Measurements from ENCODE around the gene PLK3. TPM values are rescaled to one million over a fixed set of nuclear protein-coding genes. Genes with fewer than 3 reads are reported as not detected.
"Not testable (repeated sequence)": the region's sequence is repeated elsewhere in the genome, so short reads cannot be mapped to it uniquely, and the experiment has no call there.

The PLK3 gene
- total RNA-seq, 1 experiment from 2014 or later = 12.7 TPM

GRCh38 chr1:44790968-44791801, 9.0 kb upstream of the PLK3 start:
- POLR2A ChIA-PET (ENCODE audit: unreplicated experiment) = no interaction called here
- intact Hi-C loops (cut with micrococcal nuclease; ENCODE audit: unreplicated experiment) = no loop called here
- H3K27ac ChIP-seq = no peak overlapping the region

GRCh38 chr1:44792736-44793502, 7.3 kb upstream of the PLK3 start:
- Histone ChIP-seq H3K4me2 (peak overlapping the region; percentile 38; the same call in 1 of the 2 replicates), H3K9me2 (ENCODE audit: insufficient read depth) (no peaks in the 10 kb centered on the region), H3K4me1 (replicated peaks; ENCODE audit: insufficient read depth) (peaks cover 13% of the 10 kb centered on the region), H3K36me3 (ENCODE audit: low read depth) (no peaks in the 10 kb centered on the region), H3K79me2 (ENCODE audit: low read depth) (no peaks in the 10 kb centered on the region), H4K20me1 (ENCODE audit: insufficient read depth) (no peaks in the 10 kb centered on the region), H3F3A (ENCODE audit: insufficient read depth, low read depth) (peaks cover 26% of the 10 kb centered on the region; the same call in 1 of the 2 replicates), H3K27ac (peak overlapping the region; percentile 36; the same call in 1 of the 2 replicates), H2AFZ (no peak overlapping the region), H3K4me3 (no peak overlapping the region), H3K27me3 (ENCODE audit: insufficient read depth, low read depth) (no peaks in the 10 kb centered on the region), H3K9me3 (ENCODE audit: insufficient read depth, low read depth) (no peaks in the 10 kb centered on the region)
- no TSS peak for BruUV-seq (replicated peaks)
- TF ChIP-seq CTCF (conservative IDR thresholded peaks at IDR 0.05) = no peak
- TF ChIP-seq EZH2 (IDR thresholded peaks at IDR 0.05; ENCODE audit: low read depth) = no peak
- intact Hi-C loops (cut with micrococcal nuclease; ENCODE audit: unreplicated experiment) = loop anchor here (2.0 kb wide), 3 partner anchors 44 to 508 kb away; partner anchors contain the start of gene HECTD3
- POLR2A ChIA-PET (ENCODE audit: unreplicated experiment) = interaction anchor here (0.6 to 1.0 kb wide), 5 partner anchors 26 to 762 kb away, joined by 3 to 26 read pairs (median 7); no protein-coding TSS in a partner anchor
- DNase-seq = no peak
- CTCF ChIA-PET = interaction anchor here (0.5 to 1.7 kb wide), 16 partner anchors 17 to 1547 kb away, joined by 3 to 19 read pairs (median 3); partner anchors contain the start of genes HECTD3, TOE1 and UROD

More at GRCh38 chr1:44790968-44791801, 9.0 kb upstream of the PLK3 start:
- Histone ChIP-seq H2AFZ (no peak overlapping the region), H3K79me2 (ENCODE audit: low read depth) (no peaks in the 10 kb centered on the region), H3K27me3 (ENCODE audit: insufficient read depth, low read depth) (no peaks in the 10 kb centered on the region), H3K36me3 (ENCODE audit: low read depth) (no peaks in the 10 kb centered on the region), H3K4me1 (replicated peaks; ENCODE audit: insufficient read depth) (peaks cover 7% of the 10 kb centered on the region), H3F3A (ENCODE audit: insufficient read depth, low read depth) (peaks cover 17% of the 10 kb centered on the region; the same call in 1 of the 2 replicates), H3K4me2 (no peak overlapping the region), H3K9me3 (ENCODE audit: insufficient read depth, low read depth) (no peaks in the 10 kb centered on the region), H4K20me1 (ENCODE audit: insufficient read depth) (no peaks in the 10 kb centered on the region), H3K9me2 (ENCODE audit: insufficient read depth) (no peaks in the 10 kb centered on the region), H3K4me3 (no peak overlapping the region)
- CTCF ChIA-PET = no interaction called here
- TF ChIP-seq CTCF (conservative IDR thresholded peaks at IDR 0.05) = no peak
- no peak for TF ChIP-seq EZH2 (IDR thresholded peaks at IDR 0.05; ENCODE audit: low read depth)
- DNase-seq = no peak
- BruUV-seq (replicated peaks) = no TSS peak

- Histone ChIP-seq H3K79me2 (ENCODE audit: low read depth) (peaks cover 22% of the 10 kb centered on the region), H3K4me1 (replicated peaks; ENCODE audit: insufficient read depth) (peaks cover 31% of the 10 kb centered on the region), H3F3A (ENCODE audit: insufficient read depth, low read depth) (peaks cover 49% of the 10 kb centered on the region; the same call in 1 of the 2 replicates)
- H3K4me3 ChIP-seq; H3K27ac ChIP-seq; H3K36me3 ChIP-seq (ENCODE audit: low read depth); H4K20me1 ChIP-seq (ENCODE audit: insufficient read depth); CTCF ChIA-PET; H3K4me2 ChIP-seq; intact Hi-C loops (cut with micrococcal nuclease; ENCODE audit: unreplicated experiment); BruUV-seq (replicated peaks); H3K9me3 ChIP-seq (ENCODE audit: insufficient read depth, low read depth); DNase-seq; H2AFZ ChIP-seq; H3K9me2 ChIP-seq (ENCODE audit: insufficient read depth); H3K27me3 ChIP-seq (ENCODE audit: insufficient read depth, low read depth); POLR2A ChIA-PET (ENCODE audit: unreplicated experiment): not testable (repeated sequence)
Observed at GRCh38 chr1:44797886-44798285, 2.3 kb upstream of the PLK3 start.

All from PC-9 (cell line).